Osteoblast (primary cell): ENCODE data around the gene IGF1. TPM values are rescaled to one million over a fixed set of nuclear protein-coding genes. Genes with fewer than 3 reads are reported as not detected.

Source experiments
- DNase-seq: peaks from one replicate; pipeline ENCODE4 v3.0.0; 2011; ENCODE audit warnings: low spot score, mixed read lengths; ENCODE audit not compliant: insufficient read length; ENCODE audit errors: missing footprints
- H2AFZ ChIP-seq: 2 replicates; pipeline ENCODE4 v1.6.0; 2011; ENCODE audit warnings: mild to moderate bottlenecking, low read length
- H3K27ac ChIP-seq: 2 replicates; pipeline ENCODE4 v1.5.1; 2011; ENCODE audit warnings: mild to moderate bottlenecking, low read depth, low read length, moderate library complexity
- H3K27me3 ChIP-seq: 2 replicates; pipeline ENCODE4 v1.6.0; 2012; ENCODE audit warnings: mild to moderate bottlenecking, control low read depth, inconsistent platforms, low read length, moderate library complexity; ENCODE audit not compliant: insufficient read depth
- H3K36me3 ChIP-seq: 2 replicates; pipeline ENCODE4 v1.5.1; 2011; ENCODE audit warnings: mild to moderate bottlenecking, low read length, control low read depth, moderate library complexity; ENCODE audit not compliant: insufficient read depth
- H3K4me1 ChIP-seq: 2 replicates; pipeline ENCODE4 v1.5.1; 2011; ENCODE audit warnings: mild to moderate bottlenecking, low read length, control low read depth, moderate library complexity; ENCODE audit not compliant: insufficient read depth
- H3K4me2 ChIP-seq: 2 replicates; pipeline ENCODE4 v1.6.0; 2011; ENCODE audit warnings: mild to moderate bottlenecking, low read length; ENCODE audit not compliant: insufficient read depth
- H3K4me3 ChIP-seq: fragments of 200-600 bp; sonication (generic); 3 replicates; pipeline ENCODE4 v1.5.1; 2012; ENCODE audit warnings: mild to moderate bottlenecking, low read length, inconsistent platforms; ENCODE audit not compliant: insufficient read depth
- H3K79me2 ChIP-seq: 2 replicates; pipeline ENCODE4 v1.6.0; 2012; ENCODE audit warnings: mild to moderate bottlenecking, low read length, control low read depth, inconsistent platforms; ENCODE audit not compliant: insufficient read depth
- H3K9me3 ChIP-seq: 2 replicates; pipeline ENCODE4 v1.5.1; 2011; ENCODE audit warnings: low read depth, low read length, control low read depth
- H4K20me1 ChIP-seq: 2 replicates; pipeline ENCODE4 v1.6.0; 2012; ENCODE audit warnings: mild to moderate bottlenecking, low read length, control low read depth; ENCODE audit not compliant: insufficient read depth
- total RNA-seq: library from RNA; depleted of rRNA; stranded (reverse); fragments of >200 nt; gene quantifications from 2 replicates; pipeline ENCODE4 v1.2.3, GENCODE V29; 2012
- TF ChIP-seq, protein P1 (sequence below): IDR thresholded peaks from 2 replicates; pipeline ENCODE4 v1.5.1; 2011; ENCODE audit warnings: mild to moderate bottlenecking, low read depth, low read length, moderate library complexity; ENCODE audit errors: extremely low read depth

IGF1 gene
- total RNA-seq, 1 donor = 0.72 TPM

- no peaks in the 10 kb centered on the region for H4K20me1 ChIP-seq
- no peak for DNase-seq
- no peaks in the 10 kb centered on the region for H3K27me3 ChIP-seq
- no peaks in the 10 kb centered on the region for H3K4me1 ChIP-seq
- H3K36me3 ChIP-seq = no peaks in the 10 kb centered on the region
- TF ChIP-seq, protein P1, sequence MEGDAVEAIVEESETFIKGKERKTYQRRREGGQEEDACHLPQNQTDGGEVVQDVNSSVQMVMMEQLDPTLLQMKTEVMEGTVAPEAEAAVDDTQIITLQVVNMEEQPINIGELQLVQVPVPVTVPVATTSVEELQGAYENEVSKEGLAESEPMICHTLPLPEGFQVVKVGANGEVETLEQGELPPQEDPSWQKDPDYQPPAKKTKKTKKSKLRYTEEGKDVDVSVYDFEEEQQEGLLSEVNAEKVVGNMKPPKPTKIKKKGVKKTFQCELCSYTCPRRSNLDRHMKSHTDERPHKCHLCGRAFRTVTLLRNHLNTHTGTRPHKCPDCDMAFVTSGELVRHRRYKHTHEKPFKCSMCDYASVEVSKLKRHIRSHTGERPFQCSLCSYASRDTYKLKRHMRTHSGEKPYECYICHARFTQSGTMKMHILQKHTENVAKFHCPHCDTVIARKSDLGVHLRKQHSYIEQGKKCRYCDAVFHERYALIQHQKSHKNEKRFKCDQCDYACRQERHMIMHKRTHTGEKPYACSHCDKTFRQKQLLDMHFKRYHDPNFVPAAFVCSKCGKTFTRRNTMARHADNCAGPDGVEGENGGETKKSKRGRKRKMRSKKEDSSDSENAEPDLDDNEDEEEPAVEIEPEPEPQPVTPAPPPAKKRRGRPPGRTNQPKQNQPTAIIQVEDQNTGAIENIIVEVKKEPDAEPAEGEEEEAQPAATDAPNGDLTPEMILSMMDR = no peak
- no peaks in the 10 kb centered on the region for H3K79me2 ChIP-seq
- H3K4me3 ChIP-seq = no peak overlapping the region
- H3K27ac ChIP-seq = no peak overlapping the region
- H2AFZ ChIP-seq = no peak overlapping the region
- H3K9me3 ChIP-seq = no peaks in the 10 kb centered on the region
- no peak overlapping the region for H3K4me2 ChIP-seq
Observed at GRCh38 chr12:102503056-102503681, 22.8 kb upstream of the IGF1 start.

DNA sequence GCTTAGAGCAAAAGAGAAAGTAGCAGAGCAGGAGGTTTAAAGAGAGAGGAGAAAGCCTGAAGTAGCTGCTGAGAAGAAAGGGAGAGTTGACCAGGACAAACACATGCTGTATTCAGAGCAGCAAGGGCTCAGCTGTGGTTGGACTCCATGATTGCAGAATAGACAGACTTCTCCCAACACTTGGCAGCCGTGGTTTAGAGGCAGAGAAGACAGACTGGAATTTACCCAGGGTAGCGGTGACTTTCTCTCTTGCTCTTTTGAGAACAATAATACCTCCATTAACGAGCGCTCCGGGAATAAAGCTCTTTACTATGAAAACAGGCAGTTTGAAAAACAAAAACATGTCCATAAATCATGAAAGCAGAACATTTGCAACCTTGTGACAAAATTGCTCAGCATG is 21.4 kb upstream of the IGF1 start:
- no peaks in the 10 kb centered on the region for H3K79me2 ChIP-seq
- no peaks in the 10 kb centered on the region for H4K20me1 ChIP-seq
- TF ChIP-seq, protein P1 = no peak
- H3K27me3 ChIP-seq = no peaks in the 10 kb centered on the region
- peak overlapping the region; percentile 43 for H3K4me2 ChIP-seq
- H3K27ac ChIP-seq = no peak overlapping the region
- peak overlapping the region; percentile 0 for H3K4me3 ChIP-seq
- H3K4me1 ChIP-seq = no peaks in the 10 kb centered on the region
- H3K9me3 ChIP-seq = no peaks in the 10 kb centered on the region
- DNase-seq = no peak
- peak overlapping the region; percentile 35 for H2AFZ ChIP-seq
- no peaks in the 10 kb centered on the region for H3K36me3 ChIP-seq

GRCh38 chr12:102498471-102498870 is 18.1 kb upstream of the IGF1 start:
- no peaks in the 10 kb centered on the region for H3K27me3 ChIP-seq
- no peaks in the 10 kb centered on the region for H3K4me1 ChIP-seq
- H3K79me2 ChIP-seq = no peaks in the 10 kb centered on the region
- H4K20me1 ChIP-seq = no peaks in the 10 kb centered on the region
- H3K36me3 ChIP-seq = no peaks in the 10 kb centered on the region
- no peak overlapping the region for H3K4me2 ChIP-seq
- TF ChIP-seq, protein P1 = no peak
- no peak overlapping the region for H2AFZ ChIP-seq
- no peaks in the 10 kb centered on the region for H3K9me3 ChIP-seq
- DNase-seq = no peak
- no peak overlapping the region for H3K27ac ChIP-seq
- H3K4me3 ChIP-seq = no peak overlapping the region

DNA sequence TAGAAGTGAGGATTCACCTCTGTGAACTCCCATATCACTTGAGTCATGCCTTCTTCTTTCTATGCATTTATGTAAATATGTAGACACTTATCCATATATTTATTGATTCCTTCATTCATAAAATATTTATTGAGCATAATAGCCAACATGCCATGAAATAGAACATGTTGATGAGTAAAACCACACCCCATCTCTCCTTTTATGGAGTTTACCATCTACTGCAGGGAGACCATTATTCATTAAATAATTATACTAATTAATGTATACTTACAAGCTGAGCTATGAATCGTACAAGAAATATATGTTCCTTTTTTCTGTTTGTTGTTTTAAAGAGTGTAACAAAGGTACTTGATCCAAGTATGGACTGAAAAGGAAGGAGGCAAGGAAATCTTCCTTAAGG is 17.4 kb upstream of the IGF1 start:
- H3K4me2 ChIP-seq = no peak overlapping the region
- TF ChIP-seq, protein P1 = no peak
- no peaks in the 10 kb centered on the region for H3K27me3 ChIP-seq
- H3K4me1 ChIP-seq = no peaks in the 10 kb centered on the region
- H3K36me3 ChIP-seq = no peaks in the 10 kb centered on the region
- no peak overlapping the region for H3K4me3 ChIP-seq
- DNase-seq = no peak
- H3K79me2 ChIP-seq = no peaks in the 10 kb centered on the region
- no peaks in the 10 kb centered on the region for H3K9me3 ChIP-seq
- no peak overlapping the region for H3K27ac ChIP-seq
- H2AFZ ChIP-seq = no peak overlapping the region
- no peaks in the 10 kb centered on the region for H4K20me1 ChIP-seq
